ENCODE results near the gene CCL5.

- TF ChIP-seq POLR2A (IDR thresholded peaks at IDR 0.05) (no peak), CTCF (IDR thresholded peaks at IDR 0.05) (no peak), EP300 (IDR thresholded peaks at IDR 0.05) (no peak), POLR2AphosphoS5 (IDR thresholded peaks at IDR 0.05) (no peak)
These were observed 21.5 kb upstream of the CCL5 start for GRCh38 chr17:35901631-35902175.
